Esophagus squamous epithelium (tissue), 5 donors: Measurements from ENCODE around the gene UBA7. TPM values are rescaled to one million over a fixed set of nuclear protein-coding genes. Genes with fewer than 3 reads are reported as not detected.

Source experiments
- DNase-seq: peaks from one replicate; lab custom pipeline; 2025; lab: John Stamatoyannopoulos, UW
- H3K27ac ChIP-seq, 4 donors: fragments of 200-600 bp; sonication (generic); one replicate each; pipeline ENCODE4 v1.5.1; 2016 to 2019; ENCODE audit warnings: mild to moderate bottlenecking in 1 of 4
- H3K27me3 ChIP-seq, 4 donors: fragments of 200-600 bp; sonication (generic); 1 replicate in 3 of 4; 2 replicates in 1 of 4; pipeline versions ENCODE4 v1.5.1 to v1.6.0; 2017 to 2021; ENCODE audit warnings: antibody characterized with exemption in 1 of 4
- H3K36me3 ChIP-seq, 3 donors: fragments of 200-600 bp; sonication (generic); one replicate each; pipeline ENCODE4 v1.5.1; 2016 to 2019
- H3K4me1 ChIP-seq, 3 donors: fragments of 200-600 bp; sonication (generic); one replicate each; pipeline ENCODE4 v1.5.1; 2017 to 2019
- H3K4me3 ChIP-seq, 4 donors: fragments of 200-600 bp; sonication (generic); 1 replicate in 3 of 4; 2 replicates in 1 of 4; pipeline ENCODE4 v1.5.1; 2016 to 2019; ENCODE audit warnings: mild to moderate bottlenecking in 2 of 4, moderate library complexity in 1 of 4
- H3K9me3 ChIP-seq, 3 donors: fragments of 200-600 bp; sonication (generic); one replicate each; pipeline ENCODE4 v1.5.1; 2016 to 2019
- CTCF ChIP-seq, 6 experiments: fragments of 450-650 bp in 4 of 6; fragments of 200-600 bp in 2 of 6; sonication (generic) in 2 of 6; IDR thresholded peaks; one replicate each; pipeline ENCODE4 v1.5.1; 2016 to 2019; ENCODE audit warnings: antibody characterized with exemption in 6 of 6, mild to moderate bottlenecking in 4 of 6, moderate library complexity in 4 of 6
- POLR2A ChIP-seq, 4 donors: fragments of 450-650 bp; IDR thresholded peaks; one replicate each; pipeline ENCODE4 v1.6.1; 2017; ENCODE audit warnings: antibody characterized with exemption in 4 of 4, mild to moderate bottlenecking in 4 of 4, moderate library complexity in 3 of 4
- WGBS, 2 donors: methylation state at CpG; one replicate each; pipeline ENCODE4 v1.1.5; 2018; 5-methylcytosine and 5-hydroxymethylcytosine counted together
- intact Hi-C: fragments of 100-400 bp; cut with DNase I; formaldehyde crosslinking; loops from one replicate; pipeline ENCODE4 v1.15.0; 2022
- total RNA-seq, 4 donors: library from RNA; depleted of rRNA; stranded (reverse); fragments of >200 nt; gene quantifications; one replicate each; pipeline ENCODE4 v1.1.0, GENCODE V29; 2016
- donor health status: DM: yes; HTN: yes; CAD: no.

UBA7 gene
- total RNA-seq, 4 donors from 2014 or later: 8.1 to 43.3 (median 33.8) TPM

- DNase-seq: no peak
Observed at GRCh38 chr3:49769926-49770325, 43.8 kb downstream of the UBA7 start.

GRCh38 chr3:49769286-49769915 lies 44.4 kb downstream of the UBA7 start:
- Histone ChIP-seq H3K4me1 (peaks cover 0 to 5% (median 0%) of the 10 kb centered on the region in 3 donors), H3K27ac (no peak overlapping the region), H3K4me3 (no peak overlapping the region), H3K9me3 (no peaks in the 10 kb centered on the region), H3K27me3 (no peaks in the 10 kb centered on the region), H3K36me3 (peaks cover 0 to 29% (median 0%) of the 10 kb centered on the region in 3 donors)
- no peak for DNase-seq
- intact Hi-C loops: no loop called here
- TF ChIP-seq CTCF (IDR thresholded peaks at IDR 0.05) (no peak), POLR2A (IDR thresholded peaks at IDR 0.05) (no peak)
- 88 to 93% methylated on average over 3 of the region's 3 CpGs for WGBS, 2 donors

More at GRCh38 chr3:49769926-49770325, 43.8 kb downstream of the UBA7 start:
- no peak for TF ChIP-seq POLR2A (IDR thresholded peaks at IDR 0.05)
- TF ChIP-seq CTCF (IDR thresholded peaks at IDR 0.05): no peak
- H3K27me3 ChIP-seq: no peaks in the 10 kb centered on the region
- no peaks in the 10 kb centered on the region for H3K9me3 ChIP-seq
- H3K4me3 ChIP-seq: no peak overlapping the region
- intact Hi-C loops: no loop called here
- H3K27ac ChIP-seq: no peak overlapping the region
- peaks cover 0 to 25% (median 0%) of the 10 kb centered on the region in 3 donors for H3K36me3 ChIP-seq
- peaks cover 0 to 5% (median 0%) of the 10 kb centered on the region in 3 donors for H3K4me1 ChIP-seq

- 92 to 100% methylated on average over 4 of the region's 4 CpGs for WGBS, 2 donors
- Histone ChIP-seq H3K4me1 (no peaks in the 10 kb centered on the region), H3K36me3 (peaks cover 0 to 36% (median 0%) of the 10 kb centered on the region in 3 donors), H3K4me3 (no peak overlapping the region), H3K27me3 (no peaks in the 10 kb centered on the region), H3K27ac (no peak overlapping the region), H3K9me3 (no peaks in the 10 kb centered on the region)
- no peak for TF ChIP-seq CTCF (IDR thresholded peaks at IDR 0.05)
- DNase-seq: no peak
- intact Hi-C loops: no loop called here
Observed at GRCh38 chr3:49763981-49764380, 49.8 kb downstream of the UBA7 start.

- H3K27me3 ChIP-seq: no peaks in the 10 kb centered on the region
- H3K9me3 ChIP-seq: no peaks in the 10 kb centered on the region
- no peak for TF ChIP-seq POLR2A (IDR thresholded peaks at IDR 0.05)
- no peak for TF ChIP-seq CTCF (IDR thresholded peaks at IDR 0.05)
- no peak overlapping the region for H3K27ac ChIP-seq
- intact Hi-C loops: no loop called here
- H3K4me3 ChIP-seq: no peak overlapping the region
- no peak for DNase-seq
- no peaks in the 10 kb centered on the region for H3K4me1 ChIP-seq
- H3K36me3 ChIP-seq: peaks cover 0 to 36% (median 0%) of the 10 kb centered on the region in 3 donors
- 81 to 82% methylated on average over 3 of the region's 3 CpGs for WGBS, 2 donors
Observed at GRCh38 chr3:49761661-49762060, 52.1 kb downstream of the UBA7 start.

- DNase-seq: no peak
- intact Hi-C loops: no loop called here
- no peaks in the 10 kb centered on the region for H3K9me3 ChIP-seq
Observed at GRCh38 chr3:49759226-49759625, 54.5 kb downstream of the UBA7 start.

More at GRCh38 chr3:49759226-49759625, 54.5 kb downstream of the UBA7 start:
- Histone ChIP-seq H3K27me3 (no peaks in the 10 kb centered on the region), H3K27ac (no peak overlapping the region), H3K4me1 (peaks cover 0 to 11% (median 6%) of the 10 kb centered on the region in 3 donors), H3K36me3 (peaks cover 0 to 23% (median 0%) of the 10 kb centered on the region in 3 donors), H3K4me3 (no peak overlapping the region)
- TF ChIP-seq POLR2A (IDR thresholded peaks at IDR 0.05) (no peak), CTCF (IDR thresholded peaks at IDR 0.05) (no peak)
- 10 to 50% methylated on average over 1 of the region's 1 CpG for whole genome bisulfite sequencing, 2 donors
